Inferior parietal cortex (tissue), 1 donor: Measurements from ENCODE around the gene GLP2R.

Source experiments
- DNase-seq: peaks from one replicate; pipeline ENCODE4 v3.0.0-alpha.2; 2016; ENCODE audit errors: extremely low spot score

GLP2R gene

DNA sequence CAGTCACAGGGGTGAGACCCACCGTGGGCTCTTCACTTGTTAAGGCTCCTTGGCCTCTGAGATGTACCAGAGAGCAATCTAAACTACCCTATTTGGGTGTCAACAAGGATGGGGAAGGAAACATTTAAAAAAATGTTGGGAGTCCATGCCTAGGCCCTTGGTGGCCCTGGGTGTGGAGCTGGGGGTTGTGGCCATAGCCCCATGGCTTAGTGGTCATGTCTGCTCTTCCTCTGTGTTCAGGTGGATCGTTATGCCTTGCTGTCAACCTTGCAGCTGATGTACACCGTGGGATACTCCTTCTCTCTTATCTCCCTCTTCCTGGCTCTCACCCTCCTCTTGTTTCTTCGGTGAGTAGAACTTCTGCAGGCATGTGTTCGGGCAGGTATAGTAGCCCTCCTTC is 28.5 kb downstream of the GLP2R start:
- DNase-seq = no peak

DNA sequence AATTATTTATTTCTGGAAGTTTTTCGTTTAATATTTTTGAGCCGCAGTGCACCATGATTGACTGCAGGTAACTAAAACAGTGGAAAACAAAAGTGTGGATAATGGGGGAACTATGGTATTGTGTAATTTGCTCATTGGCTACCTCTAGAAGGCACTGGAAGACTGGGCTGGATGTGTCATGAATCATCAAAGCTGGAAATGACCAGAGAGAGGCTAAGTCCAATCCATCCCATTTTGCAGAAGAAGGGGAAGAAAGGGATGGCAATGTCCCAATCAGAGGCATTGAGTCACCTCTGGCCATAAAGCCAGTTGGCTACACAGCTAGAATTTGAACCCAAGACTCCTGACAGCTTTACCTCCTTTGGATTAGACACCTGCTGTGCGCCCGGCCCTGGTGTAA is 29.3 kb downstream of the GLP2R start:
- no peak for DNase-seq

DNA sequence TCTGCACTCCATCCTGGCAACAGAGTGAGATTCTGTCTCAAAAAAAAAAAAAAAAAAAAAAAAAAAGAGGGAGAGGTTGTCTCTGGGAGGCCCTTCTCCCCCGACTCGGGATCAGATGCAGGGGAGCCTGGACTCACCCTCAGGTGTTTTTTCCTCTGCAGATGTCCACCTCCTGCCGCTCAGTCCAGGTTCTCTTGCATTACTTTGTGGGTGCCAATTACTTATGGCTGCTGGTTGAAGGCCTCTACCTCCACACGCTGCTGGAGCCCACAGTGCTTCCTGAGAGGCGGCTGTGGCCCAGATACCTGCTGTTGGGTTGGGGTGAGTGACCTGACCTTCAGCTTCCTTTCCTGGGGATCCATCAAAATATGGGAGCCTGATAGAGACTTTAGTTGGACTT is 34.1 kb downstream of the GLP2R start:
- no peak for DNase-seq

GRCh38 chr17:9860851-9861250 is 35.1 kb downstream of the GLP2R start:
- DNase-seq = no peak

DNA sequence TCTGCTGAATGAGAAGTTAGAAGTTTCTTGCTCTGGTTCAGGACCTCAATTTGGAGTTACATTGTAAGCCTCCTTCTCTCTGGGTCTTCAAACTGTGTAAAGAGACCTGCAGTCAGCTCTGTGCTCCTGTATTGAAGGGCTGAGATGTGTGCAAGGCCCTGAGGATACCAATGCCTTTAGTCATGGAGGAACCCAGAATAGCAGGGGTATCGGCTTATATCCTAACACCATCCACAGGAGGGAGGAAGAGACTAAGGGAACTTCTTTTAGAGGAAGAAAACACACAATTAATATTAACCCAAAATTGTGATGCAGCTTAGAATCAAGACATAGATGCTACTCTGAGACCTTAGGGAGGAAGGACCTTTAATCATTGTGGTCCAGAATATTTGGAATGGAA is 36.5 kb downstream of the GLP2R start:
- DNase-seq = no peak

- DNase-seq = no peak
Observed at GRCh38 chr17:9862949-9863348, 37.2 kb downstream of the GLP2R start.

GRCh38 chr17:9865586-9865985 is 39.9 kb downstream of the GLP2R start:
- no peak for DNase-seq

DNA sequence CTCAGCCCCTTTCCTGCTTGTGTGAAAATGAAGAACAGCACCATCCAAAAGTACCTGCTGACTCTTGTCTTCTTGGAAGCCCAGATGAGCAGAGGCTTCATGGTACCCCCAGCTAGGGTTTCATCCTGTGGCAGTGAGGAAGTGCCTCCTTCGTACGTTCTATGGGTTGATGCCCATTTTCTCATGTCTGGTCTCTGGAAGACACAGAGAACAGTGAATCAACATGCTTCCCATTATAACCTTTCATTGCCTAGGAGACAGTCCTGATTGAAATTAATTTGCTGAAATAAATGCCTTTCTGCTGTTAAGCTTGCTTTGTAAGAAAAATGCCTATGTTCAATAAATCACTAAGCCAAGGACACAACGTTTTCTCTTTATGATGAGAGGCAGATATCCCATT is 42.8 kb downstream of the GLP2R start:
- DNase-seq = no peak

DNA sequence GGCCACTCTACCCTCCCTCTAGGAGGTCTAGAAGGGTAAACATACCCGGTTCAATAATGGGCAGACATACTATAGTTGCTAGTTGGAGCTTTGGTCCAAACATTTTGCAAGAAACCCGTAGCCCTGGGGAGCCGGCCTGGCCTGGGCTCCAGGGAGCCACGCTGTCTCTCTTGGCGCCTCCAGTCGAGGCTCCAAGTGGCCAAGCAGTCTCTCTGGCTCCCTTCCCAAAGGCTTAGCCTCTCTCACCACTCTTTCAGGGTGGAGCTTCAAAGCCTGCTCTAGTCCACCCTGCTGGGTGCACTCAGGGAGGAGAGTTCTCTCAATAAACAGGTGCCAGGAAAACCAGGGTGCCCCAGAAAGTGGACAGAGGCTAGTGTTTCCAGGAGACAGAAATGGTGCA is 47.1 kb downstream of the GLP2R start:
- no peak for DNase-seq

- DNase-seq = no peak
Observed at GRCh38 chr17:9874722-9875121, 49.0 kb downstream of the GLP2R start.

- DNase-seq = peak; percentile 60
Observed at GRCh38 chr17:9875441-9875840, 49.7 kb downstream of the GLP2R start.

- DNase-seq = no peak
Observed at GRCh38 chr17:9878356-9878755, 52.6 kb downstream of the GLP2R start.

DNA sequence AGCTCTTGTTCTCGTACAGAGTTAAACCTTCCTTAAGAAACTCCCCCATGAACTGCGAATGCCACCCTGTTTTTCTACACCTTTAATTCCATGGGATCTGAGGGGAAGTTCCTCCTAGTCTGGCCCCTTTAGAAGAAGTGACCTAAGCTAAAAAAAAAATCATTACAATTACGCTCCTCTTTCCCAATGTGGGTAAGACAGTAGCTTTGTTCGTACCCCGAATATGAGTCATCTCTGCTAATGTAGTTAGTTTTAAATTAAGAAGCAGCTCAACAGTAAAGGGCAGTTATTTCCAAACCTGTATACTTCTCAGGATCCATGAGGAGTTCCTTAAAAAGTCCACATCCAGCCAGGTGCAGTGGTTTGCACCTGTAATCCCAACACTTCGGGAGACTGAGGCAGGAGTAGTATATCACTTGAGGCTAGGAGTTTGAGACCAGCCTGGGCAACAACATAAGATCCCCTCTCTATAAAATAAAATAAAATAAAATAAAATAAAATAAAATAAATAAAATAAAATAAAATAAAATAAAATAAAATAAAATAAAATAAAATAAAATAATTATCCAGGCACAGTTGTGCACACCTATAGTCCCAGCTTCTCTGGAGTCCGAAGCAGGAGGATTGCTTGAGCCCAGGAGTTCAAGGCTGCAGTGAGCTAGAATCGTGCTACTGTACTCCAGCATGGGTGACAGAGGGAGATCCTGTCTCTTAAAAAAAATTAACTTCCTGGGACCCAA is 53.2 kb downstream of the GLP2R start:
- DNase-seq = no peak

DNA sequence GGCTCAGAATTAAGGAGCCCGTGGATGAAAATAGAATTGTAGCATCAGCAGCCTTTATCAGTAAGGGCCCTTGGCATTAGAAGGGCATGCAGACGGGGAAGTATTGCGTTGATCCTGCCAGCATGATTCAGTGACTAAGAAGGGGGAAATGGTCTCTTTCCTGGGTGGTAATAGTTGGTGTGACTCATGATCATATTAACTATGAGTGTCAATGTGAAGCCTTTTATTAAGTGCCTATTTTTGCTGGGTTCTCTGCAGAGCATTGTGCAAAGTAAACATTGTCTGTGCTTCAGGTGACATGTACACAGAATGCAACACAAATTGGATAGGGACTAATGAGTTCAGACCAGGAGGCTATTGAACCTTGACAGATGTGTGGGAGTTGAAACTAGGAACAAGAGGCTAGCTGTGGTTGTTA is 54.9 kb downstream of the GLP2R start:
- no peak for DNase-seq

- no peak for DNase-seq
Observed at GRCh38 chr17:9883451-9883850, 57.7 kb downstream of the GLP2R start.

DNA sequence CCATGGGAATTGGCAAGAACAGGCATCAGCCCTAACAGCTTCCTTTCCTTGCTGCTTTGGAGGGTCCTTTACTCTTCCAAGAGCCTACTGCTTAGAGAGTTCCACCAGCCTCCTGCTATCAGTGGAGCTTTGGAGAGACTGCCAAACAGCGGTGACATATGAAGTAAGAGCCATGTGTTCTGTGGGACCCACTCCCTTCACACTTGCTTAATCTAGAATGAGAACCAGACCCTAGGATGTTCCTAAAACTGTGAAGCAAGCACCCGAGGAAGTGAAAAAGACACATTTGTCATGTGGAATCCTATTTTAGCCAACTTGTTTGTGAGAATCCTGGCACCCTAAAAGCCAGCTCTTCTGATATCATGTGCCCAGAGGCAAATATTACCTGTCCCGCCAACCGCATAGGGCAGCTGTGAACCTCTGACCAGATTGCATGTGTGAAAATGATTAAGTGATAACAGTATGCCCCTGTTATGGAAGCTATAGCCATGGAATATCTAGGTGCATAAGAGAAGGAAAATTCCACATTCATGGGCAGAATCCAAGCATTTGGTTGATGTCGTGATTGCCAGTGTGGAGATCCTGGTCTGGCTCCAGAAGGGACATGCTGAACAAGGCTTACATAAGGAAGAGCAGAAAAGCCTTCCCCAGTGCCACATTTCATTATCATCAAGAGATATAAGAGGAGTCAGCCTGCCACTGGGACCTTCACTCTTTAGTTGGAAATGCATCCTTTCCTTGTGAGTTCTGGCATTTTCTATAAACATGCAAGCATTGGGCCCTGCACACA is 60.6 kb downstream of the GLP2R start:
- DNase-seq = peak; percentile 68

GRCh38 chr17:9887508-9887907 is 61.8 kb downstream of the GLP2R start:
- DNase-seq = no peak

- DNase-seq = no peak
Observed at GRCh38 chr17:9890124-9890523, 64.4 kb downstream of the GLP2R start.

DNA sequence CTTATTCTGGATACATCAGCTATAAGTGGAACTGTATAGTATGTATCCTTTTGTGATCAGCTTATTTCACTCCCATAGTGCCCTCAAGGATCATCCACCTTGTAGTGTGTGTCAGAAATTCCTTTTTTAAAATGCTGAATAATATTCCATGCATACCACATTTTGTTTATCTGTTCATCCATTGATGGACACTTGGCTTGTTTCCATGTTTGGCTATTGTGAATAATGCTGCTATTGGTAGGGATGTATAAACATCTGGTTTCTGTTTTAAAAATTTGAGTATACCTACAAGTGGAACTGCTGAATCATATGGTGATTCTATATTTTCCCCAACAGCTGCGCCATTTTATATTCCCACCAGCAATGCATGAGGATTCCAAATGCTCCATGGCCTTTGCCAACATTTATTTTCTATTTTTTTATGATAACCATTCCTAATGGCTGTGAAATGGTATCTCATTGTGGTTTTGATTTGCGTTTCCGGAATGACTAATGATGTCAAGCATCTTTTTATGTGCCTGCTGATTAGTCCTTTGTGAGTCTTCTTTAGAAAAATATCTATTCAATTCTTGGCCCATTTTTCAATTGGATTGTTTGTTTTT is 67.8 kb downstream of the GLP2R start:
- no peak for DNase-seq

GRCh38 chr17:9894231-9894630 is 68.5 kb downstream of the GLP2R start:
- no peak for DNase-seq

DNA sequence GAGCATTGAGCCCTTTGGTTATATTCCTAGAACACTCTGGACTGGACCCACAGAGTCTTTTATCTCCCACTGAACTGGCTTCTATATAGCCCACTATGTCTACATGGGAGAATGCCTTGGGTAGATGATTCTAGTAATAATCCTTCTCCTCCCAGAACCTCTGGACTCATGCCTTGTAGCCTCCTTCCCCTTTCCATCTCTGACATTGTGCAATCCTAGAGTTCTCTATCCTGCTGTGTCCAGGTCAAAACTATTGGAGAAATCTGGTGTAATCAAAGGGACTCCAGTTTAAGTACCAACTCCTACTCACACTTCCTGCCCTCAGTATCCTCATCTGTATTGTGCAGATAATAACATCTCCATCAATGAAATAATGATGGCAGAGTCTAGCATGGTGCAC is 70.2 kb downstream of the GLP2R start:
- DNase-seq = no peak

DNA sequence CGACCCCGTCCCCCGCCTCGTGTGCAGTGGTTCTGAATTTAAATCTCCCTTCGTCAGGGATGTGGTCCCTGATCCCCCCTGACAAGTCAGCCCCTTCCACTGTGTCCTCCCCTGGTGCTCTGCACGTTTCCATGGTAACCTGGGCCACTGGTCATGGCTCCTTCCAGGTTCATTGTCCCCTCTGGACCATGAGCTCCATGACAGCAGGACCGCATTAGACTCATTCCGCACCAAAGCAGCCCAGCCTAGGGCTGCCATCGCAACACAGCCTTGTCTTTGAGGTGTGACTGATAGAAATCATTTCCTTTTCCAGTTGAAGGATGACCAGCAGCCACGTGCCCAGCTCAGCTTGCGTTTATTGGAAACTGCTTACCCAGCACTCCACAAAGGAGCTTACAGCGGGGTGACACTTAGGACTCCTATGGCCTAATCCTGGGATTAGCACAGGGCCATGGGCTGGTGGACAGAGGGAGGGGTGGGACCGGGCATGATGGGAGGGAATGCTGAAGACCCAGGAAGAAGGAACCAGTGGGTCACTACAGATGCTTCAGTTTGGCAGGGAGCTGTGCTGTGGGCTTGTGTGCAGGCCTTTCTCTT is 71.7 kb downstream of the GLP2R start:
- DNase-seq = no peak

DNA sequence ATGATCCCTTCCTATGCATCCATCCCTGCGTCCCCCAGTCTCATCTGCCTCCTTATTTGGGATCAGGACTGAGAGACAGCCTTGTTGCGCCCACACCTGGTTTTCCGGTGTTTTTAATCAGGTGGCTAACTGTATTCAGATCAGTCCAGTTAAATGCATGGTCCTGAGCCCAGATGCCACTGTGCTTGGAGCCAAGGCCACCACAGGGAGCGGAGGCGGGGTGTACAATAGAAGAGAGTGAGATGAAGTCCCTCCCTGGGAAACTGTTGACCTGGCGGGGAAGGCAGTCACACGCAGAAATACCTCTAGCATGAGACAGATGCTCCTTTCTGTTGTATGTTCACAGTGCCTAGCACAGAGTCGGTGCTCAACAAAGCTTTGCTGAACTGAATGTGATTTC is 73.1 kb downstream of the GLP2R start:
- no peak for DNase-seq
